ENCODE results near the gene KANTR.

DNA sequence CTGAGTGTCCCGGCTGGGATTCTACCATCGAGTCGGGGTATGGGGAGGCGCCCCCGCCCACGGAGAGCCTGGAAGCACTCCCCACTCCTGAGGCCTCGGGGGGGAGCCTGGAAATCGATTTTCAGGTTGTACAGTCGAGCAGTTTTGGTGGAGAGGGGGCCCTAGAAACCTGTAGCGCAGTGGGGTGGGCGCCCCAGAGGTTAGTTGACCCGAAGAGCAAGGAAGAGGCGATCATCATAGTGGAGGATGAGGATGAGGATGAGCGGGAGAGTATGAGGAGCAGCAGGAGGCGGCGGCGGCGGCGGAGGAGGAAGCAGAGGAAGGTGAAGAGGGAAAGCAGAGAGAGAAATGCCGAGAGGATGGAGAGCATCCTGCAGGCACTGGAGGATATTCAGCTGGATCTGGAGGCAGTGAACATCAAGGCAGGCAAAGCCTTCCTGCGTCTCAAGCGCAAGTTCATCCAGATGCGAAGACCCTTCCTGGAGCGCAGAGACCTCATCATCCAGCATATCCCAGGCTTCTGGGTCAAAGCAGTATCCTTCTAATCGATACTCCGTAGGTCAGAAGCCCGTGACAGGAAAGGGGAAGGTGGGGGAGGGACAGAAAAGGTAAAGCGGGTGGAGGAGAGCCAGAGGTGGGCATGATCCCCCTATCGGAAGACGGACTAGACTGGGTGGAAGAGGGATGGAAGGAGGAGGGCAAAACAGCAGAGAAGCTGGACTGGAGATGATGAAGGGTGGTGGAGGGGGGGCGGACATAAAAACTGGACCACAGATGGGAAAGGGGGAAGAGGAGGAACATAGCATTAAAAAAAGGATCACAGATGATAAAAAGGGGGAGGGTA is 10.9 kb upstream of the KANTR start:
- TF ChIP-seq, protein P1, sequence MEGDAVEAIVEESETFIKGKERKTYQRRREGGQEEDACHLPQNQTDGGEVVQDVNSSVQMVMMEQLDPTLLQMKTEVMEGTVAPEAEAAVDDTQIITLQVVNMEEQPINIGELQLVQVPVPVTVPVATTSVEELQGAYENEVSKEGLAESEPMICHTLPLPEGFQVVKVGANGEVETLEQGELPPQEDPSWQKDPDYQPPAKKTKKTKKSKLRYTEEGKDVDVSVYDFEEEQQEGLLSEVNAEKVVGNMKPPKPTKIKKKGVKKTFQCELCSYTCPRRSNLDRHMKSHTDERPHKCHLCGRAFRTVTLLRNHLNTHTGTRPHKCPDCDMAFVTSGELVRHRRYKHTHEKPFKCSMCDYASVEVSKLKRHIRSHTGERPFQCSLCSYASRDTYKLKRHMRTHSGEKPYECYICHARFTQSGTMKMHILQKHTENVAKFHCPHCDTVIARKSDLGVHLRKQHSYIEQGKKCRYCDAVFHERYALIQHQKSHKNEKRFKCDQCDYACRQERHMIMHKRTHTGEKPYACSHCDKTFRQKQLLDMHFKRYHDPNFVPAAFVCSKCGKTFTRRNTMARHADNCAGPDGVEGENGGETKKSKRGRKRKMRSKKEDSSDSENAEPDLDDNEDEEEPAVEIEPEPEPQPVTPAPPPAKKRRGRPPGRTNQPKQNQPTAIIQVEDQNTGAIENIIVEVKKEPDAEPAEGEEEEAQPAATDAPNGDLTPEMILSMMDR (IDR thresholded peaks at IDR 0.05) = no peak
- TF ChIP-seq POLR2A (IDR thresholded peaks at IDR 0.05) = no peak
